Stomach (tissue), 4 donors: ENCODE measurements around the gene HNRNPC.

ENCODE experiments used
- EP300 ChIP-seq: sonication (generic); formaldehyde crosslinking; IDR thresholded peaks from one replicate; pipeline ENCODE4 v1.6.1; 2017; ENCODE audit warnings: antibody characterized with exemption
- POLR2AphosphoS5 ChIP-seq, 3 donors: sonication (generic); formaldehyde crosslinking; IDR thresholded peaks; one replicate each; pipeline ENCODE4 v1.6.1; 2016; ENCODE audit warnings: antibody characterized with exemption in 3 of 3
- TF ChIP-seq, protein P1 (sequence below), 7 experiments: fragments of 450-650 bp in 4 of 7; fragments of 200-600 bp in 3 of 7; sonication (generic) in 3 of 7; IDR thresholded peaks; one replicate each; pipeline ENCODE4 v1.5.1; 2016 to 2019; ENCODE audit warnings: antibody characterized with exemption in 7 of 7, control low read depth in 2 of 7, mild to moderate bottlenecking in 1 of 7

DNA sequence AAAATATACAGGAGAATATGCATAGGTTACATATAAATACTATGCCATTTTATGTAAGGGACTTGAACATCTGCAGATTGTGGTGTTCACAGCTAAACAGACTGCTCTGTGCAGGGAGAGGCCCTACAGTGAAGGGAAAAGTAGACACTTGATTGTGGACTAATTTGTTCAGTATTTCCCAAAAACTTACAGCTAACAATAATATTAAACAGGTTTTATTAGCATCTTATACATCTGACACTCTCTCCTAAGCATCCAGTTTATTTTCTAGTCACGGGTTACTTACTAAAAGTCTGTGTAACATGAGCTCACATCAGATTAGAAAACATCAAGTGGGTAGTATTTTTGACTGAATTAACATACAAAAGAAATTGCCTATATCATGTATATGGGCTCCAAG is 60.1 kb downstream of the HNRNPC start:
- TF ChIP-seq, protein P1, sequence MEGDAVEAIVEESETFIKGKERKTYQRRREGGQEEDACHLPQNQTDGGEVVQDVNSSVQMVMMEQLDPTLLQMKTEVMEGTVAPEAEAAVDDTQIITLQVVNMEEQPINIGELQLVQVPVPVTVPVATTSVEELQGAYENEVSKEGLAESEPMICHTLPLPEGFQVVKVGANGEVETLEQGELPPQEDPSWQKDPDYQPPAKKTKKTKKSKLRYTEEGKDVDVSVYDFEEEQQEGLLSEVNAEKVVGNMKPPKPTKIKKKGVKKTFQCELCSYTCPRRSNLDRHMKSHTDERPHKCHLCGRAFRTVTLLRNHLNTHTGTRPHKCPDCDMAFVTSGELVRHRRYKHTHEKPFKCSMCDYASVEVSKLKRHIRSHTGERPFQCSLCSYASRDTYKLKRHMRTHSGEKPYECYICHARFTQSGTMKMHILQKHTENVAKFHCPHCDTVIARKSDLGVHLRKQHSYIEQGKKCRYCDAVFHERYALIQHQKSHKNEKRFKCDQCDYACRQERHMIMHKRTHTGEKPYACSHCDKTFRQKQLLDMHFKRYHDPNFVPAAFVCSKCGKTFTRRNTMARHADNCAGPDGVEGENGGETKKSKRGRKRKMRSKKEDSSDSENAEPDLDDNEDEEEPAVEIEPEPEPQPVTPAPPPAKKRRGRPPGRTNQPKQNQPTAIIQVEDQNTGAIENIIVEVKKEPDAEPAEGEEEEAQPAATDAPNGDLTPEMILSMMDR (IDR thresholded peaks at IDR 0.05) = no peak
- TF ChIP-seq EP300 (no peak), POLR2AphosphoS5 (IDR thresholded peaks at IDR 0.05) (no peak)
